ENCODE data around the gene MYO19.
"Not testable (repeated sequence)": the region's sequence is repeated elsewhere in the genome, so short reads cannot be mapped to it uniquely, and the experiment has no call there.

Gene MYO19

GRCh38 chr17:36463916-36464764 lies 70.5 kb downstream of the MYO19 start:
- DNase-seq (ENCODE audit: low read depth, low spot score), result no peak

- no peak for DNase-seq (ENCODE audit: low read depth, low spot score)
These were observed 73.1 kb downstream of the MYO19 start for GRCh38 chr17:36461330-36462110.

GRCh38 chr17:36460265-36460937 lies 74.3 kb downstream of the MYO19 start:
- DNase-seq (ENCODE audit: low read depth, low spot score), result no peak

GRCh38 chr17:36459601-36460000 lies 75.1 kb downstream of the MYO19 start:
- no peak for DNase-seq (ENCODE audit: low read depth, low spot score)

GRCh38 chr17:36459045-36459444 lies 75.6 kb downstream of the MYO19 start:
- DNase-seq (ENCODE audit: low read depth, low spot score), result no peak

GRCh38 chr17:36457701-36458100 lies 77.0 kb downstream of the MYO19 start:
- not testable (repeated sequence) for DNase-seq (ENCODE audit: low read depth, low spot score)

- not testable (repeated sequence) for DNase-seq (ENCODE audit: low read depth, low spot score)
These were observed 81.8 kb downstream of the MYO19 start for GRCh38 chr17:36452888-36453287.

GRCh38 chr17:36449997-36450396 lies 84.7 kb downstream of the MYO19 start:
- not testable (repeated sequence) for DNase-seq (ENCODE audit: low read depth, low spot score)

All from activated CD4-positive, CD25-positive, alpha-beta regulatory T cell treated with anti-CD3 and anti-CD28 coated beads, Interleukin-2, amount 50 U/mL, for 16 hours (primary cell).